PFSK-1 (cell line): ENCODE data around the gene EIPR1.

Experiments
- FOXP2 ChIP-seq: optimal IDR thresholded peaks from 2 replicates; pipeline ENCODE3; 2011; ENCODE audit warnings: borderline replicate concordance, control low read depth, inconsistent platforms; ENCODE audit not compliant: insufficient read depth; ENCODE audit errors: extremely low read length, extremely low read depth
- POLR2AphosphoS5 ChIP-seq: IDR thresholded peaks from 2 replicates; pipeline ENCODE4 v1.6.1; 2012; ENCODE audit warnings: low read depth, mild to moderate bottlenecking, control low read depth, low read length, moderate library complexity
- TAF1 ChIP-seq: IDR thresholded peaks from 2 replicates; pipeline ENCODE4 v1.6.1; 2012; ENCODE audit warnings: low read length, control low read depth, borderline replicate concordance; ENCODE audit not compliant: insufficient read depth
- TF ChIP-seq, protein P1 (sequence below), 2 experiments: IDR thresholded peaks; 2 replicates each; pipeline versions ENCODE4 v1.6.1 to v1.8.0; 2011 to 2012; ENCODE audit warnings: low read depth in 2 of 2, low read length in 2 of 2, control low read depth in 1 of 2, inconsistent platforms in 1 of 2, mild to moderate bottlenecking in 1 of 2, moderate library complexity in 1 of 2; ENCODE audit not compliant: insufficient read depth in 1 of 2

DNA sequence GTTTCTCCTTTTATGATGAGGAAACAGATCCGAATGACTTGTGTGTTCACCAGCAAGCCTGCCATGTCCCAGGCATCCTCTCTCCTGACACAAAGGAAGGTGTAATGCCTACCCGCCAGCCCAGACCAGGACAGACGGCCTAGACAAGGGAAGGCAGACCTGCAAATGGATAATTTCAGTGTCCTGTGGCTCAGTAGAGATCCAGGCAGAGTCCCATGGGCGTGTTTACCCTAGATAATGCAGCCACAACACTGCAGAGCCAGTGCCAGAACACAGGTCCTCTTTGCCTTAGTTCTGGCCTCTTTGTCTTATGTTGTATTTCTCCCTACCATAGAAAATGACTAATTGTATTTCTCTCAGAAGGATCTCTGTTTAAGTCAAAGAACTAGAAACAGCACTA, 14.6 kb upstream of the EIPR1 start:
- TF ChIP-seq TAF1 (no peak), POLR2AphosphoS5 (no peak), FOXP2 (no peak)
- TF ChIP-seq, protein P1, sequence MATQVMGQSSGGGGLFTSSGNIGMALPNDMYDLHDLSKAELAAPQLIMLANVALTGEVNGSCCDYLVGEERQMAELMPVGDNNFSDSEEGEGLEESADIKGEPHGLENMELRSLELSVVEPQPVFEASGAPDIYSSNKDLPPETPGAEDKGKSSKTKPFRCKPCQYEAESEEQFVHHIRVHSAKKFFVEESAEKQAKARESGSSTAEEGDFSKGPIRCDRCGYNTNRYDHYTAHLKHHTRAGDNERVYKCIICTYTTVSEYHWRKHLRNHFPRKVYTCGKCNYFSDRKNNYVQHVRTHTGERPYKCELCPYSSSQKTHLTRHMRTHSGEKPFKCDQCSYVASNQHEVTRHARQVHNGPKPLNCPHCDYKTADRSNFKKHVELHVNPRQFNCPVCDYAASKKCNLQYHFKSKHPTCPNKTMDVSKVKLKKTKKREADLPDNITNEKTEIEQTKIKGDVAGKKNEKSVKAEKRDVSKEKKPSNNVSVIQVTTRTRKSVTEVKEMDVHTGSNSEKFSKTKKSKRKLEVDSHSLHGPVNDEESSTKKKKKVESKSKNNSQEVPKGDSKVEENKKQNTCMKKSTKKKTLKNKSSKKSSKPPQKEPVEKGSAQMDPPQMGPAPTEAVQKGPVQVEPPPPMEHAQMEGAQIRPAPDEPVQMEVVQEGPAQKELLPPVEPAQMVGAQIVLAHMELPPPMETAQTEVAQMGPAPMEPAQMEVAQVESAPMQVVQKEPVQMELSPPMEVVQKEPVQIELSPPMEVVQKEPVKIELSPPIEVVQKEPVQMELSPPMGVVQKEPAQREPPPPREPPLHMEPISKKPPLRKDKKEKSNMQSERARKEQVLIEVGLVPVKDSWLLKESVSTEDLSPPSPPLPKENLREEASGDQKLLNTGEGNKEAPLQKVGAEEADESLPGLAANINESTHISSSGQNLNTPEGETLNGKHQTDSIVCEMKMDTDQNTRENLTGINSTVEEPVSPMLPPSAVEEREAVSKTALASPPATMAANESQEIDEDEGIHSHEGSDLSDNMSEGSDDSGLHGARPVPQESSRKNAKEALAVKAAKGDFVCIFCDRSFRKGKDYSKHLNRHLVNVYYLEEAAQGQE (IDR thresholded peaks at IDR 0.05; ENCODE audit: insufficient read depth in 1 of 2, low read depth in 2 of 2, low read length in 2 of 2): no peak
